Endothelial cell of umbilical vein (primary cell): Measurements from ENCODE around the gene RAD50. TPM values are rescaled to one million over a fixed set of nuclear protein-coding genes. Genes with fewer than 3 reads are reported as not detected.
"Not testable (repeated sequence)": the region's sequence is repeated elsewhere in the genome, so short reads cannot be mapped to it uniquely, and the experiment has no call there.

Experiments
- BruUV-seq: library from RNA; stranded (reverse); fragments of 400-500 nt; replicated peaks from 2 replicates; lab custom pipeline; 2021; lab: Mats Ljungman, UMichigan
- CTCF ChIA-PET: fragments of 300-600, 350-600 bp; sonication (Branson Sonifier 250); formaldehyde crosslinking; loops from one replicate; lab custom pipeline; 2021; ENCODE audit warnings: antibody characterized with exemption, inconsistent platforms; lab: Charles Lee
- POLR2A ChIA-PET: fragments of 300-600, 350-600 bp; sonication (Branson Sonifier 250); formaldehyde crosslinking; loops from one replicate; lab custom pipeline; 2021; ENCODE audit warnings: antibody characterized with exemption, inconsistent platforms; lab: Charles Lee
- DNase-seq: peaks from one replicate; pipeline ENCODE4 v3.0.0-alpha.2; 2011; ENCODE audit warnings: low read depth, low spot score
- FAIRE-seq: peaks from 2 replicates; lab custom pipeline; 2011; peaks lifted over from hg19 to GRCh38; lab: Jason Lieb, UNC
- H2AFZ ChIP-seq: 2 replicates; pipeline ENCODE4 v1.6.0; 2012; ENCODE audit warnings: low read depth, low read length, control low read depth, inconsistent platforms
- H3K27ac ChIP-seq: 2 replicates; pipeline ENCODE4 v1.5.1; 2011; ENCODE audit warnings: low read depth, mild to moderate bottlenecking, control low read depth, low read length, moderate library complexity; ENCODE audit not compliant: insufficient read depth
- H3K27me3 ChIP-seq, 2 experiments: 2 replicates each; pipeline versions ENCODE4 v1.6.0 to v1.6.1; 2011; ENCODE audit warnings: low read length in 2 of 2, mixed read lengths in 1 of 2; ENCODE audit not compliant: control insufficient read depth in 2 of 2, insufficient read depth in 2 of 2
- H3K36me3 ChIP-seq, 2 experiments: 2 replicates in 1 of 2; 3 replicates in 1 of 2; pipeline ENCODE4 v1.5.1; 2011; ENCODE audit warnings: low read length in 2 of 2, mild to moderate bottlenecking in 1 of 2, moderate library complexity in 1 of 2; ENCODE audit not compliant: control insufficient read depth in 2 of 2, insufficient read depth in 2 of 2; ENCODE audit errors: extremely low read depth in 1 of 2
- H3K4me1 ChIP-seq: 3 replicates; pipeline ENCODE4 v1.5.1; 2011; ENCODE audit warnings: mild to moderate bottlenecking, low read length; ENCODE audit not compliant: control insufficient read depth, insufficient read depth; ENCODE audit errors: extremely low read depth
- H3K4me2 ChIP-seq: 2 replicates; pipeline ENCODE4 v1.6.1; 2011; ENCODE audit warnings: low read length, control low read depth, mixed read lengths; ENCODE audit not compliant: insufficient read depth
- H3K4me3 ChIP-seq, 3 experiments: fragments of 200-600 bp in 1 of 3; sonication (generic), shearing (Covaris generic) in 1 of 3; replicated peaks in 1 of 3; 2 replicates each; pipeline ENCODE4 v1.5.1; 2011 to 2016; ENCODE audit warnings: control low read depth in 3 of 3, low read length in 3 of 3, mild to moderate bottlenecking in 2 of 3, inconsistent platforms in 1 of 3, low read depth in 1 of 3, moderate library complexity in 1 of 3; ENCODE audit not compliant: insufficient read depth in 1 of 3
- H3K79me2 ChIP-seq: 2 replicates; pipeline ENCODE4 v1.6.0; 2012; ENCODE audit warnings: low read length, inconsistent platforms; ENCODE audit not compliant: control insufficient read depth, insufficient read depth
- H3K9ac ChIP-seq: replicated peaks from 2 replicates; pipeline ENCODE3; 2011; ENCODE audit warnings: low read length, control low read depth; ENCODE audit not compliant: insufficient read depth; ENCODE audit errors: extremely low read depth
- H3K9me1 ChIP-seq: replicated peaks from 3 replicates; pipeline ENCODE4 v1.6.0; 2011; ENCODE audit warnings: mild to moderate bottlenecking, low read length; ENCODE audit not compliant: control insufficient read depth, insufficient read depth; ENCODE audit errors: extremely low read depth
- H3K9me3 ChIP-seq: replicated peaks from 2 replicates; pipeline ENCODE4 v1.5.1; 2012; ENCODE audit warnings: low read length, inconsistent platforms; ENCODE audit not compliant: control insufficient read depth, insufficient read depth
- H4K20me1 ChIP-seq: replicated peaks from 2 replicates; pipeline ENCODE3; 2011; ENCODE audit warnings: mild to moderate bottlenecking, low read length; ENCODE audit not compliant: control insufficient read depth, insufficient read depth; ENCODE audit errors: extremely low read depth
- FOS ChIP-seq: IDR thresholded peaks from 2 replicates; pipeline ENCODE4 v1.6.1; 2011; ENCODE audit warnings: mild to moderate bottlenecking, low read length, moderate library complexity, borderline replicate concordance; ENCODE audit not compliant: insufficient read depth
- POLR2A ChIP-seq: IDR thresholded peaks from 2 replicates; pipeline ENCODE4 v1.6.1; 2012; ENCODE audit warnings: low read depth, mild to moderate bottlenecking, control low read depth, low read length
- dilution Hi-C: fragments of 300-500 bp; cut with MboI; formaldehyde crosslinking; loops from one replicate; pipeline ENCODE4 v1.15.0; 2019; ENCODE audit warnings: low sequenced_read_pairs; ENCODE audit not compliant: extremely low pct_ligation_motif_present
- intact Hi-C: fragments of 100-400 bp; cut with micrococcal nuclease; formaldehyde crosslinking; loops from one replicate; pipeline ENCODE4 v1.10.0; 2022
- polyA plus RNA-seq, 4 experiments: library from polyadenylated mRNA; depleted of rRNA in 3 of 4; stranded (reverse) in 3 of 4; unstranded in 1 of 4; fragments of >200 nt; gene quantifications; 2 replicates each; pipeline versions ENCODE4 v1.2.1 to v1.2.3, GENCODE V29; 2011 to 2012; ENCODE audit warnings: missing spikeins in 1 of 4
- total RNA-seq: library from RNA; stranded (reverse); gene quantifications from 2 replicates; pipeline ENCODE4 v1.2.3, GENCODE V29; 2021

RAD50 gene
- total and polyA plus RNA-seq, 2 donors (not counting 3 experiments of a cell fraction or from before 2014, with no cell fraction given) = 6.1 to 20.4 TPM

DNA sequence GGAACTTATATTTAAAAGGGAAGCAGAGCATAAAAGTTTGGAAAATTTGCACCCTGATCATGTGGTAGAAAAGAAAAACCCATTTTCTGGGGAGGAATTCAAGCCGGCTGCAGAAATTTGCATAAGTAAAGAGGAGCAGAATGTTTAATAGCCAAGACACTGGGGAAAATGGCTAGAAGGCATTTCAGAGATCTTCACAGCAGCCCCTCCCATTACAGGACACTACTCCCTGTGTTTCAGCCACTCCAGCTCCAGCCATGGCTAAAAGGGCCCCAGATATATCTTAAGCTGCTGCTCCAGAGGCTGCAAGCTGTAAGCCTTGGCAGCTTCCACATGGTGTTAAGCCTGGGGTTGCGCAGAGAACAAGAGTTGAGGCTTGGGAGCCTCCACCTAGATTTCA lies 7.8 kb downstream of the RAD50 start:
- CTCF ChIA-PET, H3K4me3 ChIP-seq, BruUV-seq, POLR2A ChIA-PET, H3K27ac ChIP-seq, DNase-seq, dilution Hi-C loops, H3K4me2 ChIP-seq, intact Hi-C loops, H3K9ac ChIP-seq, H2AFZ ChIP-seq, H3K27me3 ChIP-seq, H3K36me3 ChIP-seq, H3K9me3 ChIP-seq, H3K9me1 ChIP-seq, FAIRE-seq, H3K79me2 ChIP-seq, H4K20me1 ChIP-seq, H3K4me1 ChIP-seq: not testable (repeated sequence)

GRCh38 chr5:132566657-132567056 lies 9.9 kb downstream of the RAD50 start:
- Histone ChIP-seq H3K36me3 (peaks cover 0 to 3% of the 10 kb centered on the region in 2 experiments), H3K9me3 (no peaks in the 10 kb centered on the region), H3K4me2 (no peak overlapping the region), H3K27ac (no peak overlapping the region), H3K27me3 (no peaks in the 10 kb centered on the region), H3K9ac (no peak overlapping the region), H2AFZ (no peak overlapping the region), H3K9me1 (no peaks in the 10 kb centered on the region), H3K4me3 (no peak overlapping the region), H3K4me1 (no peaks in the 10 kb centered on the region), H4K20me1 (no peaks in the 10 kb centered on the region), H3K79me2 (no peaks in the 10 kb centered on the region)
- no peak for FAIRE-seq
- BruUV-seq = no TSS peak
- dilution Hi-C loops (no loop called here), intact Hi-C loops (no loop called here)
- DNase-seq = no peak
- ChIA-PET CTCF (interaction anchor here (1.7 kb wide), 1 partner anchor 40 kb away, joined by 6 read pairs; no protein-coding TSS in a partner anchor), POLR2A (interaction anchor here (0.7 kb wide), 1 partner anchor 69 kb away, joined by 3 read pairs; no protein-coding TSS in a partner anchor)
- TF ChIP-seq FOS (no peak), POLR2A (no peak)
